ENCODE data around the gene HOXC10. TPM values are rescaled to one million over a fixed set of nuclear protein-coding genes. Genes with fewer than 3 reads are reported as not detected.

Gene HOXC10
- total RNA-seq, 1 experiment from 2014 or later, result 3.8 TPM

DNA sequence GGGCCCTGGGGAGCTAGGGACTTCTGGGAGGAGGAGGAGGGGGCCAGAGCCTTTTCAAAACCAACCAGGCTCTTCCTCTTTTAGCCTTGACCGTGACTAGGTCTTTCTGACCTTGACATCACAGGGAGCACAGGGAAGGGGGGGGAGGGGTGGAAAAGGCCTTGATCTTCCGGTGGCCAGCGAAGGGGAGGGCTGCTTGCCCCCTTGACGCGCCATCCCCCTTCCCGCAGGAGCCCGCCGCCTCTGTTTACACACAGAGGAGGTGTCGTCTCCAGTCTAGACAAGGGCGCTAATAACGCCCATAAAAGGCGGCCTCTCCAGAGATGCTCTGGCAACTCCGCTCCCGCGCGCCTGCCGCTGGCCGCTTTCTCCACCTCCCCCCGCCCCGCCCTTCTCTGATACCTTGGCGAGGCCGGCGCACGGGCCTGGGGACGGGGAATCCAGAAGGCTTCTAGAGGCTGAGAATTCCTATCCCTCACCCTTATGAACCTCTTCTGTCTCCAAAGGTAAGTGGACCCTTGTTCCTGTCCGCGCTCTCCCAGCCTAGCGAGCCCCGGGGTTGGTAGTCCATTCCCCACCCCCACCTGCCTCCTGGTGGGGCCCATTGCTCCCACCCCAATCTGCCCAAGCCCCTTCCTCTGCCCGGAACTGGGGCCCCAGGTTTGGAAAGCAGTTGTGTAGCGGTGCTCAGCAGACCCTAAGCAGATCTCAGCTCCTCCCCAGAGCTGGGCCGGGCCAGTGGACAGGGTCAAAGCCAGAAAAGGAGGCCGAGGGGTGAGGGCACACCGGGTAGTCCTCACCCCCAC is 35.1 kb upstream of the HOXC10 start:
- no peak for DNase-seq (ENCODE audit: low read depth, low spot score)
- H2AFZ ChIP-seq (ENCODE audit: low read depth, low read length, poor library complexity, severe bottlenecking), result no peak overlapping the region
- BruUV-seq (replicated peaks), result no TSS peak
- no peaks in the 10 kb centered on the region for H3K9me2 ChIP-seq (ENCODE audit: insufficient read depth)
- H3K9ac ChIP-seq (ENCODE audit: low read length), result no peak overlapping the region
- H3K36me3 ChIP-seq (ENCODE audit: control insufficient read depth in 1 of 2, insufficient read depth in 2 of 2, low read length in 2 of 2), result no peaks in the 10 kb centered on the region
- no peak overlapping the region for H3K4me2 ChIP-seq (ENCODE audit: low read length)
- ATAC-seq, result no peak
- RAD21 ChIA-PET (ENCODE audit: low non-redundant PET in 1 of 2, low total read pairs in 2 of 2, uncharacterized antibody in 2 of 2, unreplicated experiment in 2 of 2), result no interaction called here
- no peaks in the 10 kb centered on the region for H3K79me2 ChIP-seq (ENCODE audit: insufficient read depth, low read length)
- no peaks in the 10 kb centered on the region for H3K9me3 ChIP-seq (ENCODE audit: control insufficient read depth in 1 of 2, insufficient read depth in 1 of 2, low read depth in 1 of 2, low read length in 2 of 2)
- H4K20me1 ChIP-seq (ENCODE audit: insufficient read depth), result no peaks in the 10 kb centered on the region
- peaks cover 12 to 15% of the 10 kb centered on the region in 2 experiments for H3K4me1 ChIP-seq (ENCODE audit: control insufficient read depth in 1 of 2, insufficient read depth in 2 of 2, low read length in 2 of 2)
- intact Hi-C loops (cut with micrococcal nuclease), result loop anchor here (1.0 kb wide), 1 partner anchor 157 kb away; no protein-coding TSS in a partner anchor
- TF ChIP-seq FOSL1 (IDR thresholded peaks at IDR 0.05; ENCODE audit: low read depth), result no peak
- TF ChIP-seq ZNF274 (IDR thresholded peaks at IDR 0.05; ENCODE audit: low read depth, low read length), result no peak
- no peak for TF ChIP-seq ELF1 (IDR thresholded peaks at IDR 0.05; ENCODE audit: borderline replicate concordance, low read depth)
- no peak for TF ChIP-seq YY1 (IDR thresholded peaks at IDR 0.05; ENCODE audit: extremely low read depth, insufficient replicate concordance, low read depth, low read length)
- no peak for TF ChIP-seq MAX (IDR thresholded peaks at IDR 0.05)
- no peak for TF ChIP-seq POLR2AphosphoS5 (IDR thresholded peaks at IDR 0.05; ENCODE audit: low read depth, low read length)
- no peak for TF ChIP-seq CBX3 (IDR thresholded peaks at IDR 0.05; ENCODE audit: low read depth)
- TF ChIP-seq ZFX (IDR thresholded peaks at IDR 0.05), result no peak
- TF ChIP-seq, protein P1, sequence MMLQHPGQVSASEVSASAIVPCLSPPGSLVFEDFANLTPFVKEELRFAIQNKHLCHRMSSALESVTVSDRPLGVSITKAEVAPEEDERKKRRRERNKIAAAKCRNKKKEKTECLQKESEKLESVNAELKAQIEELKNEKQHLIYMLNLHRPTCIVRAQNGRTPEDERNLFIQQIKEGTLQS (IDR thresholded peaks at IDR 0.05), result no peak
- no peak for TF ChIP-seq SP1 (IDR thresholded peaks at IDR 0.05; ENCODE audit: low read depth)
- no peak for TF ChIP-seq EZH2 (IDR thresholded peaks at IDR 0.05)
- TF ChIP-seq JUND (IDR thresholded peaks at IDR 0.05), result no peak
- TF ChIP-seq, protein P2, sequence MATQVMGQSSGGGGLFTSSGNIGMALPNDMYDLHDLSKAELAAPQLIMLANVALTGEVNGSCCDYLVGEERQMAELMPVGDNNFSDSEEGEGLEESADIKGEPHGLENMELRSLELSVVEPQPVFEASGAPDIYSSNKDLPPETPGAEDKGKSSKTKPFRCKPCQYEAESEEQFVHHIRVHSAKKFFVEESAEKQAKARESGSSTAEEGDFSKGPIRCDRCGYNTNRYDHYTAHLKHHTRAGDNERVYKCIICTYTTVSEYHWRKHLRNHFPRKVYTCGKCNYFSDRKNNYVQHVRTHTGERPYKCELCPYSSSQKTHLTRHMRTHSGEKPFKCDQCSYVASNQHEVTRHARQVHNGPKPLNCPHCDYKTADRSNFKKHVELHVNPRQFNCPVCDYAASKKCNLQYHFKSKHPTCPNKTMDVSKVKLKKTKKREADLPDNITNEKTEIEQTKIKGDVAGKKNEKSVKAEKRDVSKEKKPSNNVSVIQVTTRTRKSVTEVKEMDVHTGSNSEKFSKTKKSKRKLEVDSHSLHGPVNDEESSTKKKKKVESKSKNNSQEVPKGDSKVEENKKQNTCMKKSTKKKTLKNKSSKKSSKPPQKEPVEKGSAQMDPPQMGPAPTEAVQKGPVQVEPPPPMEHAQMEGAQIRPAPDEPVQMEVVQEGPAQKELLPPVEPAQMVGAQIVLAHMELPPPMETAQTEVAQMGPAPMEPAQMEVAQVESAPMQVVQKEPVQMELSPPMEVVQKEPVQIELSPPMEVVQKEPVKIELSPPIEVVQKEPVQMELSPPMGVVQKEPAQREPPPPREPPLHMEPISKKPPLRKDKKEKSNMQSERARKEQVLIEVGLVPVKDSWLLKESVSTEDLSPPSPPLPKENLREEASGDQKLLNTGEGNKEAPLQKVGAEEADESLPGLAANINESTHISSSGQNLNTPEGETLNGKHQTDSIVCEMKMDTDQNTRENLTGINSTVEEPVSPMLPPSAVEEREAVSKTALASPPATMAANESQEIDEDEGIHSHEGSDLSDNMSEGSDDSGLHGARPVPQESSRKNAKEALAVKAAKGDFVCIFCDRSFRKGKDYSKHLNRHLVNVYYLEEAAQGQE (IDR thresholded peaks at IDR 0.05; ENCODE audit: low read depth), result no peak
- no peak for TF ChIP-seq EZH2phosphoT487 (IDR thresholded peaks at IDR 0.05; ENCODE audit: borderline replicate concordance)
- POLR2A ChIA-PET, result no interaction called here
- H3K27ac ChIP-seq (ENCODE audit: low read depth, low read length), result no peak overlapping the region
- H3K4me3 ChIP-seq (replicated peaks in 1 of 2; ENCODE audit: low read depth in 1 of 2, low read length in 2 of 2), result no peak overlapping the region
- H3K27me3 ChIP-seq (ENCODE audit: insufficient read depth, low read length), result no peaks in the 10 kb centered on the region
- CTCF ChIA-PET, result interaction anchor here (0.8 kb wide), 1 partner anchor 157 kb away, joined by 3 read pairs; no protein-coding TSS in a partner anchor
